PFSK-1 (cell line): Measurements from ENCODE around the gene PLXNA3.

Experiments
- SIN3A ChIP-seq: IDR thresholded peaks from 2 replicates; pipeline ENCODE4 v1.6.1; 2012; ENCODE audit warnings: mild to moderate bottlenecking, low read length, moderate library complexity, borderline replicate concordance; ENCODE audit not compliant: insufficient read depth
- TF ChIP-seq, protein P1 (sequence below), 2 experiments: IDR thresholded peaks; 2 replicates each; pipeline versions ENCODE4 v1.6.1 to v1.8.0; 2011 to 2012; ENCODE audit warnings: low read depth in 2 of 2, low read length in 2 of 2, control low read depth in 1 of 2, inconsistent platforms in 1 of 2, mild to moderate bottlenecking in 1 of 2, moderate library complexity in 1 of 2; ENCODE audit not compliant: insufficient read depth in 1 of 2

DNA sequence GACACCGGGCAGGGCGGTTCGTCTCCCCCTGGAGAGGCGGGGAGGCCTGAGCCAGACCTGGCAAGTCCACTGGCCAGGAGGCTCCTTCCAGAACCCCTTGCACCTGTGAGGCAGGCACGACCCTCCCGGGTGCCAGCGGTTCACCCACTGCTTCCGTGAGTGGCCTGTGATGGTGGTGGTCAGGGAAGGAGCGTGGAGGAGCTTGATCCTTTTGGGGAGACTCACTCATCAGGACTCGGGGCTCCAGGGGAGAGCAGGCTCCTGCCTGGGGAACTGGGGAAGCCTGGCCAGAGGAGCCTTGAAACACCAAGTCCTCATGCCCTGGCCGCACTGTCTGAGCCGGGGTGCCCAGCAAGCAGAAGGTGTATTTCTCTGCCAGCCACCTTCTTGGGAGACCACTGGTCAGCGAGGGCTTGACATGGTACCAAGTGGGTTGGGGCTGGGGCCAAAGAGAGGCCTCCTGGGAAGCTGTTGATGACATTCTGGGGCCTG is 13.3 kb upstream of the PLXNA3 start:
- TF ChIP-seq, protein P1, sequence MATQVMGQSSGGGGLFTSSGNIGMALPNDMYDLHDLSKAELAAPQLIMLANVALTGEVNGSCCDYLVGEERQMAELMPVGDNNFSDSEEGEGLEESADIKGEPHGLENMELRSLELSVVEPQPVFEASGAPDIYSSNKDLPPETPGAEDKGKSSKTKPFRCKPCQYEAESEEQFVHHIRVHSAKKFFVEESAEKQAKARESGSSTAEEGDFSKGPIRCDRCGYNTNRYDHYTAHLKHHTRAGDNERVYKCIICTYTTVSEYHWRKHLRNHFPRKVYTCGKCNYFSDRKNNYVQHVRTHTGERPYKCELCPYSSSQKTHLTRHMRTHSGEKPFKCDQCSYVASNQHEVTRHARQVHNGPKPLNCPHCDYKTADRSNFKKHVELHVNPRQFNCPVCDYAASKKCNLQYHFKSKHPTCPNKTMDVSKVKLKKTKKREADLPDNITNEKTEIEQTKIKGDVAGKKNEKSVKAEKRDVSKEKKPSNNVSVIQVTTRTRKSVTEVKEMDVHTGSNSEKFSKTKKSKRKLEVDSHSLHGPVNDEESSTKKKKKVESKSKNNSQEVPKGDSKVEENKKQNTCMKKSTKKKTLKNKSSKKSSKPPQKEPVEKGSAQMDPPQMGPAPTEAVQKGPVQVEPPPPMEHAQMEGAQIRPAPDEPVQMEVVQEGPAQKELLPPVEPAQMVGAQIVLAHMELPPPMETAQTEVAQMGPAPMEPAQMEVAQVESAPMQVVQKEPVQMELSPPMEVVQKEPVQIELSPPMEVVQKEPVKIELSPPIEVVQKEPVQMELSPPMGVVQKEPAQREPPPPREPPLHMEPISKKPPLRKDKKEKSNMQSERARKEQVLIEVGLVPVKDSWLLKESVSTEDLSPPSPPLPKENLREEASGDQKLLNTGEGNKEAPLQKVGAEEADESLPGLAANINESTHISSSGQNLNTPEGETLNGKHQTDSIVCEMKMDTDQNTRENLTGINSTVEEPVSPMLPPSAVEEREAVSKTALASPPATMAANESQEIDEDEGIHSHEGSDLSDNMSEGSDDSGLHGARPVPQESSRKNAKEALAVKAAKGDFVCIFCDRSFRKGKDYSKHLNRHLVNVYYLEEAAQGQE (IDR thresholded peaks at IDR 0.05; ENCODE audit: insufficient read depth in 1 of 2, low read depth in 2 of 2, low read length in 2 of 2): no peak
- no peak for TF ChIP-seq SIN3A
